HCT116 (cell line): Measurements from ENCODE around the gene SYCP1.

Experiments
- CTCF ChIP-seq, 3 experiments: fragments of 200-600 bp in 1 of 3; sonication (generic) in 1 of 3; IDR thresholded peaks in 2 of 3; conservative IDR thresholded peaks in 1 of 3; 2 replicates each; pipeline ENCODE4 v1.5.1; 2012 to 2017; ENCODE audit warnings: low read depth in 2 of 3, low read length in 2 of 3, antibody characterized with exemption in 1 of 3, borderline replicate concordance in 1 of 3, control low read depth in 1 of 3, mild to moderate bottlenecking in 1 of 3, mixed read lengths in 1 of 3, mixed run types in 1 of 3, moderate library complexity in 1 of 3; ENCODE audit not compliant: insufficient read depth in 1 of 3
- EZH2 ChIP-seq: fragments of 200-600 bp; sonication (generic); IDR thresholded peaks from 2 replicates; pipeline ENCODE4 v1.6.1; 2017; ENCODE audit warnings: antibody characterized with exemption, mixed run types
- POLR2AphosphoS5 ChIP-seq: IDR thresholded peaks from 2 replicates; pipeline ENCODE4 v1.6.1; 2011; ENCODE audit warnings: mild to moderate bottlenecking, low read depth, low read length, moderate library complexity

GRCh38 chr1:114927401-114927800 lies 72.7 kb downstream of the SYCP1 start:
- TF ChIP-seq POLR2AphosphoS5 (no peak), CTCF (IDR thresholded peaks at IDR 0.05 in 2 of 3, conservative IDR thresholded peaks at IDR 0.05 in 1 of 3; ENCODE audit: borderline replicate concordance in 1 of 3, insufficient read depth in 1 of 3, low read depth in 2 of 3, low read length in 2 of 3) (no peak), EZH2 (no peak)
